ENCODE data around the gene P4HB.

P4HB gene

DNA sequence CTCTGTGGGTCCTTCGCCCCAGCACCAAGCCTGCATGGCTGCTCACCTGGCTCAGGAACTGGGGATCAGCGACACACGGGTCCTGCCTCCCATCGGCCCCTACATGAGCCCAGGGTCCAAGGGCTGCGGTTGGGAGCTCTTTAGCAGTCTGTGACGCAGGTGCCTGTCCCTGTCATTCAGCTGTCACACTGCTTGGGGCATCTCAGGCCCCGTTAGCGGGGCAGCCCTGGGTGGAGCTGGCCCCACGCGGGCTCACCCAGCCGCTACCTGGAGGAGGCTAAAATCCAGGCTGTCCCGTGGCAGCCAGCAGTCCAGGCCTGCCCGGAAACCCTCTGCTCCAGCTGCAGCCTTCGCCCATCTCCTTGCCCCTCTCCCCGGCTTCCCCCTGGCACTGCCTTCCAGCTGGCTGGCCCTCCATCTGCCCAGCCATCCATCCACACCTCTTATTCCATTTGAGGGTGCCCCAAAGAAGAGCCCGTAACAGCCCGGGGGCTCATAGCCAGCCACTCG lies 53.1 kb downstream of the P4HB start:
- no peak for DNase-seq

DNA sequence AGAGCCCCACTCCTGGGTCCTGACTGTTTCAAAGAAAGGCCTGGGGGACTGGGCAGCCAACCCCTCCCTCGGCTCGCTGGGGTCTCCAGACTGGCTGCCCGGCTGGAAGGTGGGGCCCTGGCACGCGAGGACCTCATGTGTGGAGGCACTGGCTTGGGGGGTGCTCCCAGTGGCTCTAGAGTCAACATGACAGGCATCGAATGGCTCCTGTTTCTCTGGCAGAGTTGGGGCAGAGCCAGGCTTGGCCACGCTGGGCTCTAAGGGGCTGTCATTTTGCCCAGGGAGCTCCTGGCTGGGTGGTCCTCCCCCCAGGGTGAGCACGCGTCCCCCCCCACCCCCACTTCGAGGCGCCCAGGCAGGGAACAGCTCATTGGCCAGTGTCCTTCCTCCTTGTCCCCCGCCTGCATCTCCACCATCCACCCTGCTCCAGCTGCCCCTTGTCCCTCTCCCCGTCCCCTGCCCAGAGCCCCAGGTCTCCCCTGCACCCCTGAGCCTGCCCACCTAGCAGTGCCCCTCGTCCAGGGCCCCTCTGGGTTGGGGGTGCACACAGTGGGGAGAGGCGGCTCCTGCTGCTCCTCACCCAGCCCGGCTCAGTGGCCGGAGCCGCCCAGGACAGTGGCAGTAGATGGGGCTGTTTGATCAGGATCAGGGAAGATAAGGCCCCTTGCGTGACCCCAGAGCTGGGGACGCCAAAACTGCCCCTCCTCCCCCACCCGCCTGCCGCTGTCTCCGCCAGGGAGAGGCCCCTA lies 53.7 kb downstream of the P4HB start:
- no peak for DNase-seq

DNA sequence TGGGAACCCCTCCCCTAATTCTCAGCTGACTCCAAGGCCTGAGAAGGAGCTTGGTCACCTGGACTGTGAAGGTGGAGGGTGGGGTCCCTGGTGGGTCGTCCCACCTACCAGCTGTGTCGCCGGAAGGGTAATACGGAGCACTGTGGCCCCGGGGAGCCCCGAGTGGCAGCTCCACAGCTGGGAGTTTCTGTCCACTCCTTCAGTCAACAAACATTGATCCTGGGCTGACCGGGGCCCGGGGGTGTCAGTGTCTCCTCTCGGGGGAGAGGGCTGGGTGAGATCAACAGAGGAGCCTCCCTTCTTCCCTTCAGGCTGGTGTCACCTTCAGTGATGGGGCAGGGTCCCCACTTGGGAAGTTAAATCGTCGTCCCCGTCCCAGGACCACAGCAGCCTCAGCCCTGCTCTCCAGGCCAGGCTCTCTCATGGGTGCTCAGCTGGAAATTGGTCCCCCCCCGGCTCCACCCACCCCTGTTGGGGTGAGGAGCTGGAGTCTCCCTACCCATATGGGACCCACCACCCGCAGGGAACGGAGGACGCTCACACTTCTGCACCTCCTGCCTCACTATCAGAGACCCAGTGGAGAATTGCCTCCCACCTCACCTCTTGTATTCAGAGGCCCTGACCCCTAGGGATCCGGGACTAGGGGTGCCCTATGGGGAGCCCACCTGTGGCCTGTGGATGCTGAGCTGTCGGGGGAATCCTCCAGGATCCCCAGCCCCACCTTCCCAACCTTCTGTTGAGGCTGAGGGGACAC lies 54.5 kb downstream of the P4HB start:
- no peak for DNase-seq

DNA sequence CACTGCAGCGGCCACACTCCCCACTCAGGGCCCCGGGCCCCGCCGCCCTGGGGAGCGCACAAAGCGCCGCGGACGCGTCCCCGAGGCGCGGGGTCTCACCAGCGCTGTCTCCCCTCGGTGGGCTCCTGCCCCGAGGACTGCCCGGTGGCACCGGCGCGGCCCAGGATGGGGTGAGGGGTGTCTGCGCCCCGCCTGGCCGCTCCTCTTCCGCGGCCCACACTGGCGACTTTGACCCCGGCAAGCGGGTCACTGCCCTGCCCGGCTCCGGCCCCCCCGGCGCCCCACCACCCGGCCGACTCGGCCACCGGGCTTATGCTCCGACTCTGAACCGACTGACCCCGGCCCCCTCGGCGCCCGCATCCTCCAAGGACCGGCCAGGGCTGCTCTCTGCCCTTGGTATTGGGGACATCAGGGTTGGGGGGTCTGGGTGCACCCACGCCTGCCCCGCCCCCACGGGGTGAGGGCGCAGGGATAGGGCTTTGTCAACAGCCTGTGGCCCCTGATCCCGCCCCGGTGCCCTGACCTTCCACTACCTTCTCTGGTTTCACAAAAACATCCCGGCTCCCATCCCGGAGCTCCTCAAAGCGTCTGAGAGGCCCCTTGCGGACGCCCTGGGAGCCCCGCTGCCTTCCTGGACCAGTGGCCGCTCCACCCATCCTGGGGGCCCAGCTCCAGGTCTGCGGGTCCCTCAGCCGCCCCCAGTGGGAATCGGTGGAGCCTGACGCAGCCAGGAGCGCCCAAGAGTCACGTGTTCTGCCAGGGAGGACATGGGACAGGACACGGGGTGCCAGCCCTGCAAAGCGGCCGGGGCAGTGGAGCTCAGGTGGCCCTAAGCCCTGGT lies 55.6 kb downstream of the P4HB start:
- DNase-seq = no peak

DNA sequence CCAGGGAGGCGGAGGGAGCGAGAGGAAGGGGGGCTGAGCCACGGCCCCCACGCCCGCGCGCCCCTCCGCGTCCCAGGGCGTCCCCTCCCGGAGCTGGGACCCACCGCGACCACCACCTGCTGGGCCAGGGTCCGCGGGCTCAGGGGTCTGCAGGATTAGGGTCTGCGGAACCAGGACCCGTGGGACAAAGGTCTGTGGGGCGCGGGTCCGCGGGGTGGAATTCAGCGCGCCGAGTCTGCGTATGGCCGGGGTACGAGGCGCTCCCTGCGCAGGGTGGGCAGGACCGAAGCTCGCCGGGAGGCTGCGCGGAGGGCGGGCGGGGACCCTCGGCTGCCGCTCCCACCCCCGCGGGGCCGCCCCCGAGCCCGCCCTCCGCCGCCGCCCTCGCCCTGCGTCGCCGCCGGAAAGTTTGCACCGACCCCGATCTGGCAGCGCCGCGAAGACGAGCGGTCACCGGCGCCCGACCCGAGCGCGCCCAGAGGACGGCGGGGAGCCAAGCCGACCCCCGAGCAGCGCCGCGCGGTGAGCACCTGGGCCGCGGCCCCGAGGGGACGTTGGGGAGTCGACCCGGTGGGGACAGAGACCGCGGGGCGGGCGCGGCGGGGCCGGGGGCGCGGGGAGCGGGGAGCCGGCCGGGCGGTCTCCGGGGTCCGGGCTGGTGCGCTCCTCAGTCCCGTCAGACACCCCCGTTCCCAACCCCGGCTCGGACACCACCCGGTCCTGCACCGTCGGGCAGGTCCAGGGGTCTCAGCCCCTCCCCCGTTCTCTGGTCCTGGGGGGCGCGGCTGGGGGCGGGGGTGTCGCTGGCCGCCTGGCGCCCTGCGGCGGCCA lies 56.4 kb downstream of the P4HB start, which contains the start of gene GCGR:
GCGR (plus strand) TSS at position 423 of the 831 bp plus-strand sequence. CDS start 4,869 bp downstream, outside the sequence.
- no peak for DNase-seq

DNA sequence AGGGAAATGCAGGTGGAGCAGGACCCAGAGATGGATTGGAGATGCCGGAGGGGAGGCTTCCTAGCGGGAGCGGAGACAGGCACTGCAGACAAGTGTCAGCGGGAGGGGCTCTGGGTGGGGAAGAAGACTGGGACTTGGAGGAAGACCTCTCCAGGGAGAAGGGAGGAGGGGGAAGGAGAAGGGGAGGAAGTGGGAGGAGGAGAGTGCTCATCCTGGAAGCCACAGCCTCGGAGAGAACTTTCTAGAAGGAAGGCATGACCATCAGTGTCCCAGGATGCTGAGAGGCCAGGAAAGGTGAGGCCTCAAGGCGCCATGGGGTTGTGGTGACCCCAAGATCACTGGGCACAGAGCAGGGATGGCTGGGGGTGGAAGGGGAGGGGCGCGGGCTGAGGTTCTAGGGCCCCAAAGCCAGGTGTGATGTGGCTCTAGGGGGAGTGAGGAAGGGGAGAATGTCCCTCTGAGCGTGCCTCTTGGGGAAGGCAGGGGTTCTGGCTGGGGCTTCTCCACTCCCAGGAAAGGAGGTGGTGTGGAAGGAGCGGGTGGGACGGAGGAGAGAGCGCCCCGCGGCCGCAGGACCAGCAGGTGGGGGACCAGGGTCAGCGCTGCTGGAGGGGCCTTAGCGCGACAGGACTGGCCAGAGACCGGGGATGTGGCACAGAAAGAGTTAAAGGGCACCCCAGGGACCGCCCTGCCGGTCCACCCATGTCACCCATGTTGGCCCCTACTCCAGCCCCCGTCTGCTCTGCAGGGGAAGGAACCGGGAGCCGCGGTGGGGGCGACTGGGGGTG lies 57.3 kb downstream of the P4HB start:
- DNase-seq = no peak

DNA sequence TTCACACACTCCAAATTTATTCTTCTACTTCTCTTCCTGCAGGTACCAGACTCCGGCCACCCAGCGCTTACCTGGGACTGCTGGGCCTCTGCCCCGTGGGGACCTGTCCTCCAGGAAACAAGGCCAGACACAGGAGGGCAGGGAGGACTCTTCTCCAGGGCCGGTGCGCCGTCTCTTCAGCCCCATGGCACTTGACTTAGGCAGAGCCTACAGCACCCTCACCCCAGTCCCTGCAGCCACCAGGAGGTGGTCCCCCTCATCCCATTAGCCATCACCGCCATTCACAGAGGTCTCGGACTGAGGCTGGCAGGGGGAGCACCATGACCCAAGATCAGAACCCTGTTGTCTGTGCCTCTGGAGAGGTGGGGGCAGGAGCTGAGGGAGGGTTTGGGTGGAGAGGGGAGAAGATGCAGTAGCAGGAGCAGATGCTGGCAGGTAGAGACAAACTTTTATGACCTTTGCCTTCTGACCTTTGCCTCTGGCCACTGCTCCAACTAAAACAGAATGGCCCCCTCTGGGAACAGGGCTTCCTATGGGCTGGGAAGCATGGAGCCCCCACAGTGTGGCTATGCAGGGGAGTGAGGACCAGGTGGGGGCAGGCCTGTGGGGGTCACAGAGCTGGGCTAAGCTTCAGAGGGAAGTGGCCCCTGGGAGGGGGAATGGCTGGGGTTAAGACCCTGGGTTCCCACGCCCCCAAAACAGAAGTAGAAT lies 58.1 kb downstream of the P4HB start:
- no peak for DNase-seq

DNA sequence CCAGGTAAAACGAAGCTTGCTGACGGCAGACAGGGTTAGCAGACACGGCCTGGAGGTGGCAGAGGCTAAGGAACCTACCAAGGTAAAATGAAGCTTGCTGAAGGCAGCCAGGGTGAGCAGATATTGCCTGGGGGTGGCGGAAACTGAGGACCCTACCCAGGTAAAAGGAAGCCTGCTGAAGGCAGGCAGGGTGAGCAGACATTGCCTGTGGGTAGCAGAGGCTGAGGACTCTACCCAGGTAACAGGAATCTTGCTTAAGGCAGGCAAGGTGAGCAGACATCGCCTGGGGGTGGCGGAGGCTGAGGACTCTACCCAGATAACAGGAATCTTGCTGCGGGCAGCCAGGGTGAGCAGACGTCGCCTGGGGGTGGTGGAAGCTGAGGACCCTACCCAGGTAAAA lies 59.0 kb downstream of the P4HB start:
- DNase-seq = no peak

DNA sequence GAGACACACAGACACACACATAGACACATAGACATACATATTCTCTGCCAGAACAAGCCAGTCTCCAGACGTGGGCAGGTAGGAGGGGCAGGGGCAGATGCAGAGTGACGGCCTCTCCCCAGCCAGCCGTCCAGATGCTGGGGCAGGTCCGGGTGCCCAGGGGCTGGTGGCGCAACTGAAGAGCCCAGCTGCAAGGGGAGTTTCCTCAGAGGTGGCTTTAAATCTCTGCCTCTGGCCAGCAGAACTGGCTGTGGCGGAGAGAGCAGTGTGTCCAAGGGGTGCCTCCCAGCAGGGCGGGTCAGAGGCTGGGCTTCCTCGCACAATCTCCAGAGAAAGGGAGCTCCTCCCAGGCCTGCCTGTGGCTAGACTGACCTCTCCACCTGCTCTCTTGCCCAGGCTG lies 65.8 kb downstream of the P4HB start:
- DNase-seq = no peak

DNA sequence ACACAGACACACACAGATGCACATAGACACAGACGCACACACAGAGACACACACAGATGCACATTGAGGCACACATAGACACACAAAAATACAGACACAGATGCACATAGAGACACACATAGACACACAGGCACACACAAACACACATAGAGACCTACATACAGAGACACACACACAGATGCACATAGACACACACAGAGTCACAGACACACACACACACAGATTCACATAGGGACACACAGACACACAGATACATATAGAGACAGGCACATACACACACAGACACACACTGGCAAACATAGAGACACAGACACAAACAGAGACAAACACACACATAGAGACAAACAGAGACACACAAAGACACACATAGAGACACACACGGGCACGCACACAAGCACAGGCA lies 66.3 kb downstream of the P4HB start:
- DNase-seq = no peak

Measured in CD4-positive, alpha-beta T cell treated with Interleukin-15 for 1 hour (primary cell).